VCaP (cell line): ENCODE data around the gene TMEM51.

Experiments
- H3K27ac ChIP-seq: fragments of 450-650 bp; 2 replicates; pipeline ENCODE4 v1.5.1; 2017
- CTCF ChIP-seq: fragments of 450-650 bp; conservative IDR thresholded peaks from 2 replicates; pipeline ENCODE4 v1.5.1; 2017; ENCODE audit warnings: mild to moderate bottlenecking, moderate library complexity

Gene TMEM51

DNA sequence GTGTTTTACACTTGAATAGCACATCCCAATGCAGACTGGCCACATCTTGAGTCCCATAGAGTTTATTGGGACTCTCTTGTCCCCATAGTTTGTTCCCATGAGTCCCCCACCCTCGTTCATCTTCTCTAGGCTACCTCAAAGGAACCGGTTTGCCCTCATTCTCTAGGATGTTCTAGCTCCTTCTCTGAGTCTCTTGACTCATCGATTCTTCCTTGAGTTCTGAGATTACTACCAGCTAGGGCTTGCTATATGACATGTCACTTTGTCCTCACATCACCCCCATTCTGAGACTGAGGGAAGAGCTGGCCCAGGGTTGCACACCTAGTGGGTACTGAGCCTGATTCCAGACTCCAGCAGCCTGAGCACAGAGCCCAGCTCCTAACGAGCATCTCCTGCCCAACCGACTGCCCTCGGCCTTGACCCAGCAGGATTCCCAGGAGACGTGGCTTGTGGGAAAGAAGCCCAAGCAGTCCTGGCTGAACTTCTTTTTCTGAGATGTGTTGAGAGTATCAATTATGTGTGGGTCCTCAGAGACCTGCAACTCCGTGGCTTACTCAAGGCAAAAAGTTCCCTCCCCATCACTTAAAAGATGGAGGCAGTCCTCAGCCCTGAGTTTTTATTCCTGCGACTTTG lies 42.0 kb downstream of the TMEM51 start:
- H3K27ac ChIP-seq: no peak overlapping the region
- TF ChIP-seq CTCF: no peak

DNA sequence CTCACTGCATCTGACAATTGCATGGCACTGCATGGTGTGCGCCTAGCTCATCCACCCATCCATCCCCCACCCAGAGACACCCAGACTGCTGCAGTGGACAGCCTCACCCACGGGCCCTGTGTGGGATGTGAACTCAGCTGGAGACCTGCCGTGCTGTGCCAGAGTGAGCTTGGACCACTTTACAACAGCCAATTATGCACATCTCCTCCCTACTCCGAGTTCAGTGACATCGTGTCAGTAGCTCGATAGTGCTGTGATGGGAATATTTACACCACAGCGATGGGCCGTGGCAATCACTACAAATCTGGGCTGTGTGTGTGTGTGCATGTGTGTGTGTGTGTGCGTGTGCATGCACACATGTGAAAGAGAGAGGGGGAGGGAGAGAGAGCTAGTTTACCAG lies 42.5 kb downstream of the TMEM51 start:
- no peak overlapping the region for H3K27ac ChIP-seq
- no peak for TF ChIP-seq CTCF

DNA sequence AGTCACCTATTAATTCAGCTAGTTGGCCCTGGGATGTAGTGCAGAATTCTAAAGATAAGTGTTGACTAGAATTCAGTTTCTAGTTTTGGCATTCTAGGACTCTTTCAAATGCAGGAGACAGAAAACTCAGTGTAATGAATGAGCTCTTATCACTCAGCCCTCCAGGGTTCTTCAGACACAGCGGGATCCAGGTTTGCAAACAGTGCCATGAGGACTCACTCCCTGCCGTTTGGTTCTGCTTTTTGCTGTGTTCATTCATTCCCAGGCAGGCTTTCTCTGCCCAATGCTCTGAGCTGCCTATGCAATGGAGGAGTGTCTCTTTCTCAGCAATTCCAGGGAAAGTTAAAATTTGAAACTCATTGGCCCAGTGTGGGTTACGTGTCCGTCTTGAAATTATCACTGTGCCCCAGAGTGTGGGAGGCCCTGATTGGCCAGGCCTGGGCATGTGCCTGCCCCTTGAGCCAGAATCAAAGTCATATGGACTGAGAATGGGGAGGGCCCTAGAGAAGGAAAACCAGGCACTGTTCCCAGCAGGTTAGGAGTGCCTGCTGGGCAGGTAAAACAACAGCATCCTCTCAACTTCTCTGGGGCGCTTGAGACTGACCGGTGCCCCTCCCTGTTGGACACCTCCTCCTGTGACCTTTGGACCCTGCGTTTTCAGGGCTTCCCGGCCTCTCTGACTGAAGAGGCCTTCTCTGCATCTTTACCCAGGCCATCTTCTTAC lies 43.4 kb downstream of the TMEM51 start:
- H3K27ac ChIP-seq: peak overlapping the region; percentile 13; the same call in 1 of the 2 replicates
- TF ChIP-seq CTCF: no peak

- no peak for TF ChIP-seq CTCF
- H3K27ac ChIP-seq: peak overlapping the region; percentile 13; the same call in 1 of the 2 replicates
These were observed 44.3 kb downstream of the TMEM51 start for GRCh38 chr1:15197591-15198447.

GRCh38 chr1:15198684-15199083 lies 45.1 kb downstream of the TMEM51 start:
- H3K27ac ChIP-seq: peak overlapping the region; percentile 87; the same call in 1 of the 2 replicates
- TF ChIP-seq CTCF: no peak

DNA sequence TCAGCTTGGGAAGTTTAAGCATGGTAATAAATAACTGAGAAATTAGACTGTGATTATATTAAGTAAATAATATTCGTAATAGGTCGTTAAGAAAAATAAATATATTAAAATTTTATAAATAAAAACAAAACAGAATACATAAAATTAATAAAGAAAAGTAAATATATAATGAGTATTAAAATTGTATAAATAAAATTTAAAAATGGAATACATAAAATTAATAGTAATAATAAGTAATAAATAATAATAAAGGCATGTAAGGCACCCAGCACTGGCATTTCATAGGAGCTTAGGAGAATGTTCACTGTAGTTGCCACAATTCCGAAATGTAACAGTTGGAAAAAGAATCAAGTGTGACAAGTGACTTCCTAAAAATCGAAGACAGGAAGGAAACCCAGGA lies 47.7 kb downstream of the TMEM51 start:
- TF ChIP-seq CTCF: no peak
- H3K27ac ChIP-seq: peak overlapping the region; percentile 87
